ENCODE data around the gene MRPS5.

DNA sequence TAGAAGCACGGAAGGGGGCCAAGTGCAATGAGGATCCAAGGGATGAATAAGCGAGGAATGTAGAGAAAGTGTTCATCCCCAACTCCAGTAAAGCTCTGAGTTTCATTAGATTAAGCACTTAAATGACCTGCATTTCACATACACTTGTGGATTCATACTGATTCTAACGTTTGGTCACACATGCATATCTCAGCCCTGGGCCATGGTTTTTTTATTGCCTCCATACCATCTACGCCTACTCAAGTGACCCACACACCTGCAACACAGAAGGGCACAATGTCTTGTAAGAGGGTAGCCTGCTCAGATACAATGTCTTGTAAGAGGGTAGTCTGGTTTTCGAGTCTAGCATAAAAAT is 566 bp upstream of the MRPS5 start:
- TF ChIP-seq POLR2A (IDR thresholded peaks at IDR 0.05) (no peak), CTCF (IDR thresholded peaks at IDR 0.05) (no peak), EP300 (IDR thresholded peaks at IDR 0.05) (no peak)

Measured in suprapubic skin (tissue), 3 donors.